MCF 10A (cell line): ENCODE measurements around the gene MYL9. TPM values are rescaled to one million over a fixed set of nuclear protein-coding genes. Genes with fewer than 3 reads are reported as not detected.

Source experiments
- BruUV-seq: library from RNA; stranded (reverse); fragments of 400-500 nt; replicated peaks from 2 replicates; lab custom pipeline; 2021; lab: Mats Ljungman, UMichigan
- CTCF ChIA-PET: fragments of 300-600 bp; sonication (Branson Sonifier 250); formaldehyde crosslinking; extraction: SDS; loops from one replicate; lab custom pipeline; 2021; ENCODE audit warnings: antibody characterized with exemption, inconsistent platforms; lab: Yijun Ruan, JAX
- POLR2A ChIA-PET: fragments of 300-600, 350-650 bp; sonication (Branson Sonifier 250); formaldehyde crosslinking; extraction: SDS; loops from one replicate; lab custom pipeline; 2020; ENCODE audit warnings: antibody characterized with exemption, inconsistent platforms; lab: Yijun Ruan, JAX
- DNase-seq: peaks from one replicate; pipeline ENCODE4 v3.0.0-alpha.2; 2018; ENCODE audit not compliant: unreplicated experiment
- H3K27ac Mint-ChIP-seq: one replicate; pipeline ENCODE4 v1.8.0; 2022; ENCODE audit warnings: mild to moderate bottlenecking, low read depth, mixed read lengths; ENCODE audit not compliant: unreplicated experiment
- H3K27me3 Mint-ChIP-seq: one replicate; pipeline ENCODE4 v1.8.0; 2022; ENCODE audit warnings: mixed read lengths; ENCODE audit not compliant: insufficient read depth, unreplicated experiment
- H3K36me3 Mint-ChIP-seq: one replicate; pipeline ENCODE4 v1.8.0; 2022; ENCODE audit warnings: mild to moderate bottlenecking, moderate library complexity, mixed read lengths; ENCODE audit not compliant: insufficient read depth, unreplicated experiment
- H3K4me1 Mint-ChIP-seq: one replicate; pipeline ENCODE4 v1.8.0; 2022; ENCODE audit warnings: mixed read lengths; ENCODE audit not compliant: insufficient read depth, unreplicated experiment
- H3K4me3 Mint-ChIP-seq: one replicate; pipeline ENCODE4 v1.8.0; 2022; ENCODE audit warnings: mild to moderate bottlenecking, moderate library complexity, mixed read lengths; ENCODE audit not compliant: unreplicated experiment
- H3K9me3 Mint-ChIP-seq: one replicate; pipeline ENCODE4 v1.8.0; 2022; ENCODE audit warnings: mixed read lengths; ENCODE audit not compliant: unreplicated experiment
- intact Hi-C: fragments of 100-400 bp; cut with micrococcal nuclease; formaldehyde crosslinking; loops from 2 replicates; pipeline ENCODE4 v1.14.1; 2022
- total RNA-seq: library from RNA; stranded (reverse); gene quantifications from 2 replicates; pipeline ENCODE4 v1.2.3, GENCODE V29; 2022
- TF ChIP-seq, protein P1 (sequence below): fragments of 200-600 bp; IDR thresholded peaks from one replicate; pipeline ENCODE4 v1.8.0; 2022; ENCODE audit warnings: antibody characterized with exemption, mild to moderate bottlenecking; ENCODE audit not compliant: unreplicated experiment

Gene MYL9
- total RNA-seq, 1 experiment from 2014 or later: 7.9 TPM

DNA sequence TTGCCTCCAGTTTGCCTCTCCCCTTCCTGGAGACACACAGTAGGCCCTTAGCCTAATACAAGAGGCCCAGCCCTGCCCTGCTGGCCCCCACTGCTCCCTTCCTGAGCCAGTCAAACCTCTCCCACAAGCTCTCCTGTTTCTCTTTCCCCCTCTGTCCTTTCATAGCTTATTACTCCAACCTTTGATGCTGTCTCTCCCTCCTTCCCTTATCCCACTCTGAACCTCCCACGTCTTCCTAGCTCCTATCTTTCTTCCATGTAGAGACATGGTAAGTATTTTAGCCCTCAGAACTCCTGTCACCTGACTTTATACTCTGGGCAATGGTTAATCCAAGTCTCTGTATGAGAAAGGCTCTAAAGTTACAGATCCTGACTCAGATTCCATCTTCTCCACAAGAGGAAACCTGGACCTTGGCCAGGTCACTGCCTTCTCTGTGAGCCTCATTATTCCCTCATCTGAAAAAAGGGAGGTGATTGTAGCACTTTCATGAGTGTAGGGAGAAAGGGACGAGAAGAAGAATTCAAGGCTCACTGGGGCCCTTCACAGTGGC, 38.8 kb downstream of the MYL9 start:
- Mint-ChIP-seq H3K9me3 (no peaks in the 10 kb centered on the region), H3K4me1 (peaks cover 12% of the 10 kb centered on the region), H3K27me3 (no peaks in the 10 kb centered on the region), H3K36me3 (peaks cover 20% of the 10 kb centered on the region), H3K27ac (no peak overlapping the region), H3K4me3 (no peak overlapping the region)
- ChIA-PET POLR2A (interaction anchor here (1.7 kb wide), 1 partner anchor 15 kb away, joined by 4 read pairs; no protein-coding TSS in a partner anchor), CTCF (interaction anchor here (0.6 kb wide), 3 partner anchors 13 to 369 kb away, joined by 3 to 4 read pairs (median 3); no protein-coding TSS in a partner anchor)
- DNase-seq: no peak
- TF ChIP-seq, protein P1, sequence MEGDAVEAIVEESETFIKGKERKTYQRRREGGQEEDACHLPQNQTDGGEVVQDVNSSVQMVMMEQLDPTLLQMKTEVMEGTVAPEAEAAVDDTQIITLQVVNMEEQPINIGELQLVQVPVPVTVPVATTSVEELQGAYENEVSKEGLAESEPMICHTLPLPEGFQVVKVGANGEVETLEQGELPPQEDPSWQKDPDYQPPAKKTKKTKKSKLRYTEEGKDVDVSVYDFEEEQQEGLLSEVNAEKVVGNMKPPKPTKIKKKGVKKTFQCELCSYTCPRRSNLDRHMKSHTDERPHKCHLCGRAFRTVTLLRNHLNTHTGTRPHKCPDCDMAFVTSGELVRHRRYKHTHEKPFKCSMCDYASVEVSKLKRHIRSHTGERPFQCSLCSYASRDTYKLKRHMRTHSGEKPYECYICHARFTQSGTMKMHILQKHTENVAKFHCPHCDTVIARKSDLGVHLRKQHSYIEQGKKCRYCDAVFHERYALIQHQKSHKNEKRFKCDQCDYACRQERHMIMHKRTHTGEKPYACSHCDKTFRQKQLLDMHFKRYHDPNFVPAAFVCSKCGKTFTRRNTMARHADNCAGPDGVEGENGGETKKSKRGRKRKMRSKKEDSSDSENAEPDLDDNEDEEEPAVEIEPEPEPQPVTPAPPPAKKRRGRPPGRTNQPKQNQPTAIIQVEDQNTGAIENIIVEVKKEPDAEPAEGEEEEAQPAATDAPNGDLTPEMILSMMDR: no peak
- intact Hi-C loops: no loop called here
- no TSS peak for BruUV-seq

DNA sequence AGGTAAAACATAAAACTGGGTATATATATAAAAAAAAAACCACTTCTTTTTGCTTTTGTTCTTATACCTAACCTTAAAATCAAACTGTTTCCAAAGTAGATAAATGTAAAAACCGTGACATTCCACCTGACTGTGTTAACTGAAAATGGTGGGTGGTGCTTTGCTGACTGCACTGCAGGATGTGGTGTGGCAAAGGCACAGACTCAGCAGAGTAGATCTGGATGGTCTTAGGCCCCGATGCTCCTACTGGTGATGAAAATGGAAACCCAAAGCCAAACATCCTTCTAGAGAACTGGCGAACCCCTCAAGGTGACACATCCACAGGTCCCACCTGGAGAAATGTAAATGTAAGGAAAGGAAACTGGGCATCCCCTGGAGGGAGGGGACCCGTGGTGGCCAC, 41.0 kb downstream of the MYL9 start:
- Mint-ChIP-seq H3K36me3 (peaks cover 20% of the 10 kb centered on the region), H3K9me3 (no peaks in the 10 kb centered on the region), H3K4me1 (peaks cover 7% of the 10 kb centered on the region), H3K4me3 (no peak overlapping the region), H3K27ac (no peak overlapping the region), H3K27me3 (no peaks in the 10 kb centered on the region)
- intact Hi-C loops: no loop called here
- DNase-seq: no peak
- ChIA-PET CTCF (no interaction called here), POLR2A (no interaction called here)
- no TSS peak for BruUV-seq
- TF ChIP-seq, protein P1: no peak

DNA sequence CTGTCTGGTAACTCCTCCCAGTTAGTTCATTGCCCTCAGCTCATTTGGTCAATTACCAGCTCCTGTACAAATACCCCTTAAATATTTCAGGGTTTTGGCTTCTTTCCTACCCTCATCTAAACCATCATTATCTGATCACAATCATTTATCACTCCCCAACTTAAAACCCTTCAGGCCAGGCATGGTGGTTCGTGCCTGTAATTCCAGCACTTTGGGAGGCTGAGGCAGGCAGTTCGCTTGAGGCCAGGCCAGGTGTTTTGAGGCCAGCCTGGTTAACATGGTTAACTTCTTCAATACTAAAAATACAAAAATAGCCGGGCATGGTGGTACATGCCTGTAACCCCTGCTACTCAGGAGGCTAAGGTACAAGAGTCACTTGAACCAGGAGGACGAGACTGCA, 41.5 kb downstream of the MYL9 start:
- Mint-ChIP-seq H3K27me3 (no peaks in the 10 kb centered on the region), H3K27ac (no peak overlapping the region), H3K4me1 (peaks cover 7% of the 10 kb centered on the region), H3K4me3 (no peak overlapping the region), H3K36me3 (peaks cover 20% of the 10 kb centered on the region), H3K9me3 (no peaks in the 10 kb centered on the region)
- intact Hi-C loops: no loop called here
- no peak for DNase-seq
- ChIA-PET POLR2A (interaction anchor here (0.6 kb wide), 1 partner anchor 63 kb away, joined by 3 read pairs; no protein-coding TSS in a partner anchor), CTCF (interaction anchor here (0.7 kb wide), 1 partner anchor 1560 kb away, joined by 4 read pairs; no protein-coding TSS in a partner anchor)
- TF ChIP-seq, protein P1: no peak
- BruUV-seq: no TSS peak

DNA sequence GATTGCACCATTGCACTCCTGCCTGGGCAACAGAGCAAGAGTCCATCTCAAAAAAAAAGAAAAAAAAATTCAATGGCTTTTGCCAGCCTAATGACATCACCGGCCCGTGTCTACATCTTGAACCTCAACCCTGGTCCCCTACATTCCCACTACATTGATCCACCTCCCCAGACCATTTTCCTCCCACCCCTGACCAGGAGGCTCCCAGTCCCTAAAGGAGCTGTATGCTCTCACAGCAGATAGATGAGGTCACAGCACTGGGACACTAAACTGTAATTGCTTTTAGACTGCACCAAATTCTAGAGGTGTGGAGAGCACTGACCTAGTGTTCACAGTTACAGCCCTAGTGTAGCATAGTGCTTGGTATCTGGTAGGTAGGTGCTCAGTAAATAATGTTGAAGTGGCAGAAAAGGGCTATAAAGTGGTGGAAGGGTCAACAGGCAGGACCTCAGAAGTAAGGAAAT, 42.7 kb downstream of the MYL9 start:
- Mint-ChIP-seq H3K4me3 (no peak overlapping the region), H3K9me3 (no peaks in the 10 kb centered on the region), H3K36me3 (peaks cover 20% of the 10 kb centered on the region), H3K27ac (no peak overlapping the region), H3K4me1 (peaks cover 7% of the 10 kb centered on the region), H3K27me3 (no peaks in the 10 kb centered on the region)
- ChIA-PET CTCF (interaction anchor here (0.6 to 6.5 kb wide), 5 partner anchors 9 to 627 kb away, joined by 3 to 40 read pairs (median 4); partner anchors contain the start of gene RAB5IF), POLR2A (interaction anchor here (1.0 to 3.3 kb wide), 5 partner anchors 8 to 21 kb away, joined by 3 to 20 read pairs (median 10); partner anchors contain the start of genes RAB5IF and TGIF2)
- DNase-seq: no peak
- BruUV-seq: no TSS peak
- TF ChIP-seq, protein P1: no peak
- intact Hi-C loops: no loop called here
